ENCODE results near the gene ARL15.

ARL15 gene

DNA sequence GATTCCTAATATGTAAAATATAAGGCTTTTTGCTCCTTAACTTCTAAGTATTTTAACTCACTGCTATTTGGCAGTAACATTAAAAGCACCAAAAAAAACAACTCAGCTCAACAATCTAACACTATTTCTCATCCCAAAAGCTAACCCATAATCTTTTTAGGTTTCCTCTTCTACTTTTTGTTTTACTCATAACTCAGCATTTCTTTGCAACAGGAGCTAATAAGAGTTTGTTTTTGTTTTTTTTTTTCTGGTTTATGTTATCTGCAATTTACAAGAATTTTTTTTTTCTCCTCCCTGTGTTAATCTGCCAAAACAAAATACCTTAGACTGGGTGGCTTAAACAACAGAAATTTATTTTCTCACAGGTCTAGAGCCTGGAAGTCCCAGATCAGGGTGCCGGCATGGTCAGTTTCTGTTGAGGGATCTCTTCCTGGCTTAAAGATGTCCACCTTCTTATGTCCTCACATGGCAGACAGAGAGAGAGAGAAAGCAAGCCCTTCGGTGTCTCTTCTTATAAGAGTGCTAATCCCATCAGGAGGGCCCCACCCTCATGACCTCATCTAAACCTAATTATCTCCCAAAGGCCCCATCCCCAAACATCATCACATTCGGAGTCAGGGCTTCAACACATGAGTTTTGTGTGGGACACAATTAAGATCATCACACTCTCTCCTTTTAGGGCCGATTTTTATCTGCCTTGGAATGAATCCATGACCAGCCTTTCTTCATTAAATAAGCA, 31.2 kb downstream of the ARL15 start:
- no peaks in the 10 kb centered on the region for H3K9me3 ChIP-seq (ENCODE audit: insufficient read depth, low read depth, low read length)
- no peaks in the 10 kb centered on the region for H3K4me1 ChIP-seq (ENCODE audit: insufficient read depth, low read length)
- no peak overlapping the region for H3K9ac ChIP-seq (ENCODE audit: low read depth, low read length)
- H3K4me3 ChIP-seq (ENCODE audit: low read length), result no peak overlapping the region
- no peak overlapping the region for H3K27ac ChIP-seq (ENCODE audit: low read length)
- no peaks in the 10 kb centered on the region for H3K27me3 ChIP-seq (ENCODE audit: insufficient read depth, low read length)
- H3K36me3 ChIP-seq (ENCODE audit: insufficient read depth, low read depth, low read length), result no peaks in the 10 kb centered on the region

DNA sequence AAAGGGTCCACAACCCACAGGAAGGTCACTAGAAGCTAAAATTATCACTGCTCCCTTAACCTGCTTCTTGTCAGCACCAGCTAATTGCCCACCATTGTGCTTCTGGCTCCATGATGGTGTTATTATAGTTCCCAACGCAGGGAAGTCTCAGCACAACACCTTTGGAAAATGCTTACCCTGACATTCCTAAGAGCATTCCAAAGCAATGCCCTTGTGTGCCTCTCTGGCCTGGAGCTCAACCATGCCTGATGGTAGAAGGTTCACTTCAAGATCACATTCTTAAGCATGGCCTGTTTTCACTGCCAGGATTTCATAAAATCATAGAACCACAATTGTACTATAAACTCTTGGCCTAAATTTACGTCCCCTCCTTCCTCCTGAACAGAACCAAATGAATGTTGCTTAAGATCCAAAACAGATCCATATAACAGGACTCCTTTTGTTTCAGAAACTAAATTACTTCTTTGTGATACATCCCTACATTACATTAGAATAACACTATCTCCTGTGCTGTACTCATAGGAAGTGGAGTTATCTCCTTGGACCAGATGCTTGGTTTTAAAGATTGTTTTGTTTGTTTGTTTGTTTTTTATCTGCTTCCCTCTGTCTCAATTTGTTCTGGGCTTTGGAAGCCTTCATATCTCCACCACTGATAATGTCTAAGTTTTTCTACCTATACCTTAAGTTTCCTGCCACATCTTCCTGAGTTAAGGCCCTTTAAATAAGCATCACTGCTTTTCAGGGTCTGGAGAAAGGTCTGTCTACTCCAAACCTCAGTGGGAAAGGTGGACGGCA, 32.1 kb downstream of the ARL15 start:
- Histone ChIP-seq H3K27ac (ENCODE audit: low read length) (no peak overlapping the region), H3K27me3 (ENCODE audit: insufficient read depth, low read length) (no peaks in the 10 kb centered on the region), H3K36me3 (ENCODE audit: insufficient read depth, low read depth, low read length) (no peaks in the 10 kb centered on the region), H3K9me3 (ENCODE audit: insufficient read depth, low read depth, low read length) (no peaks in the 10 kb centered on the region), H3K9ac (ENCODE audit: low read depth, low read length) (no peak overlapping the region), H3K4me1 (ENCODE audit: insufficient read depth, low read length) (no peaks in the 10 kb centered on the region), H3K4me3 (ENCODE audit: low read length) (no peak overlapping the region)

DNA sequence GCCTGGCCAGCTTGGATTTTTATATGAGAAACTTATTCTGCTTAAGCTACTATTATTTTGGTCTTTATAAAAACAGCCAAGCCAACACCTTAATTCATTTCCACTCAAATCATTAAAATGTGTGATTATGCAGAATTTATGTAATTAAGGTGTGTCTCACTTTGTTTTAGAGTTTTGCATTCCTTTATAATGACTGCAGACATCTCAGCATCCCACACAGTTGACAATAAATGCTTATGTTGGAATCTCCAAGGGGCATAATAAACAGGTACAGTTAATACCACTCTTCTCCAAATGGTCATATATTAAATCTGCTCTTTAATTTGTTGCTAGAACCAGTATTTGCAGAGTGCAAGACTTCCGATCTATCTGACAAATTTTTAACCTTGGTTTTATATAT, 34.3 kb downstream of the ARL15 start:
- Histone ChIP-seq H3K27me3 (ENCODE audit: insufficient read depth, low read length) (no peaks in the 10 kb centered on the region), H3K4me3 (ENCODE audit: low read length) (no peak overlapping the region), H3K27ac (ENCODE audit: low read length) (no peak overlapping the region), H3K9ac (ENCODE audit: low read depth, low read length) (no peak overlapping the region), H3K36me3 (ENCODE audit: insufficient read depth, low read depth, low read length) (no peaks in the 10 kb centered on the region), H3K9me3 (ENCODE audit: insufficient read depth, low read depth, low read length) (no peaks in the 10 kb centered on the region), H3K4me1 (ENCODE audit: insufficient read depth, low read length) (no peaks in the 10 kb centered on the region)

DNA sequence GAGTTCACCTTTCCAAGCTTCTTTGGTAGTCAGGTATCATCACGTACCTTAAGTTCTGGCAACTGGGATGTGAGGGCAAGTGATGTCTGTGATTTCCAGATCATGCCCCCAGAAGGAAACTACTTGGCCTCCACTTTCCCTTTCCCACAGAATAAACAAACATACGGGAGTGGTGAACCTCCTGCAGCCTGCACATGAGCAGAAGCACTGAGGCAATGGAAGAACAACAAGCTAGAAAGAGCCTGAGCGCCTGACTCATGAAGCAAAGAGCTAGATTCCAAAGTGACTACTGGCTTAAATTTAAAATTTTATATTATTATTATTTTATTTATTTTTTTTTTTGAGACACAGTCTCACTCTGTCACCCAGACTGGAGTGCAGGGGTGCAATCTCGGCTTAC, 35.0 kb downstream of the ARL15 start:
- Histone ChIP-seq H3K4me1 (ENCODE audit: insufficient read depth, low read length) (no peaks in the 10 kb centered on the region), H3K36me3 (ENCODE audit: insufficient read depth, low read depth, low read length) (no peaks in the 10 kb centered on the region), H3K9me3 (ENCODE audit: insufficient read depth, low read depth, low read length) (no peaks in the 10 kb centered on the region), H3K27ac (ENCODE audit: low read length) (no peak overlapping the region), H3K4me3 (ENCODE audit: low read length) (no peak overlapping the region), H3K27me3 (ENCODE audit: insufficient read depth, low read length) (no peaks in the 10 kb centered on the region), H3K9ac (ENCODE audit: low read depth, low read length) (no peak overlapping the region)

DNA sequence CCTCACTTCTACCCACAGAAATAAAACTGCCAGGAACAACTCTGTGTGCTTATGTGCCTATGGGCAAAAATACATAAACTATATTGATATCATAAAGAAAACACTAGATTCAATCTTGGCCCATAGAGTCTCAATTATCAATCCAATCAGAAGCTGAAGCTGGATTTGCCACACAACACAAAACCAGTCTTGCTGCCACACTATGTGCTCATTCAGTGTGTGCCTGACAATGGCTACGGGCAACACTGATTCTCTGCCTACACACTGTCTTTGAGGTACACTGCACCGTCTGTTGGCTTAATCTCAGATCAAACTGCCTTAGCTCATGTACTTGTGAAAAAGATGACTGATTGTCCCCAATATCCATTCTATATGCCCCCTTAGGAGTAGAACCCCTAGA, 35.4 kb downstream of the ARL15 start:
- no peaks in the 10 kb centered on the region for H3K36me3 ChIP-seq (ENCODE audit: insufficient read depth, low read depth, low read length)
- no peaks in the 10 kb centered on the region for H3K27me3 ChIP-seq (ENCODE audit: insufficient read depth, low read length)
- no peaks in the 10 kb centered on the region for H3K4me1 ChIP-seq (ENCODE audit: insufficient read depth, low read length)
- H3K9ac ChIP-seq (ENCODE audit: low read depth, low read length), result no peak overlapping the region
- no peak overlapping the region for H3K4me3 ChIP-seq (ENCODE audit: low read length)
- H3K9me3 ChIP-seq (ENCODE audit: insufficient read depth, low read depth, low read length), result no peaks in the 10 kb centered on the region
- no peak overlapping the region for H3K27ac ChIP-seq (ENCODE audit: low read length)

DNA sequence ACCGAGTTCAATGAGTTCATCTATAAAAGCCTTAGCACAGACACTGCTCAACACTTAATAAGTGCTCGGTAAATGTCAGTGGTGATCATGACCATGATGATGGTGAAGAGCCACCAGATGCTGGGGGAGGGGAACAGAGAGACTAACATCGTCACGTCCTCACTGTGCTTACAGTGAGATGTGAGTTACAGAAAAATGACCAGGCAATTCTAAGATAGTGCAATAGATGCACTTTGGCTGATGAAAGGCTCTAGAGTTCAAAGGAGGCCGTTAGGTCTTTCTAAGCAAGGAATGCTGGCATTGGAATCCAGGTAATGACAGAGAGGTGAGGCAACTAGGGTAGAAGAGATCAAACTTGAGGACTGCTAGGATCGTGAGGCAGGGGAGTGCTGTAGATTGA, 36.7 kb downstream of the ARL15 start:
- Histone ChIP-seq H3K9me3 (ENCODE audit: insufficient read depth, low read depth, low read length) (no peaks in the 10 kb centered on the region), H3K4me1 (ENCODE audit: insufficient read depth, low read length) (no peaks in the 10 kb centered on the region), H3K36me3 (ENCODE audit: insufficient read depth, low read depth, low read length) (no peaks in the 10 kb centered on the region), H3K9ac (ENCODE audit: low read depth, low read length) (no peak overlapping the region), H3K27me3 (ENCODE audit: insufficient read depth, low read length) (no peaks in the 10 kb centered on the region), H3K4me3 (ENCODE audit: low read length) (no peak overlapping the region), H3K27ac (ENCODE audit: low read length) (no peak overlapping the region)

DNA sequence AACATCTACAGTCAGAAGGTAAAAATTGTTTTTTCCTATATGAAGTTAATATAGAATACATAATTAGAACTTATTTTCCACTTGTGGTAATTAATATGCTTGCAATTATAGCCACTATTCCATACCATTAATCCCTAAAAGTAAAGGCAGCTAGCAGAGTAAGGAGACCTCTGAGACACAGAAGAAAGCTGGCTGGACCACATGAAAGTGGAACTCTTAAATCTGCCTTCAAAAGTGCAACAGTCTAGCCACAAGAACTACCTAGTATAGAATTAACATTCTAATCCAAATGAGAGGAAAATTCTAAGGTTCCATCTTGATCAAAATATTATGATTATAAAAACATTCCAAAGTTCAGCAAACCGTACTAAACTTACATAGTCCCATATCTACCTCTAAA, 37.6 kb downstream of the ARL15 start:
- no peak overlapping the region for H3K4me3 ChIP-seq (ENCODE audit: low read length)
- H3K27ac ChIP-seq (ENCODE audit: low read length), result no peak overlapping the region
- H3K9ac ChIP-seq (ENCODE audit: low read depth, low read length), result no peak overlapping the region
- H3K9me3 ChIP-seq (ENCODE audit: insufficient read depth, low read depth, low read length), result no peaks in the 10 kb centered on the region
- no peaks in the 10 kb centered on the region for H3K27me3 ChIP-seq (ENCODE audit: insufficient read depth, low read length)
- no peaks in the 10 kb centered on the region for H3K4me1 ChIP-seq (ENCODE audit: insufficient read depth, low read length)
- no peaks in the 10 kb centered on the region for H3K36me3 ChIP-seq (ENCODE audit: insufficient read depth, low read depth, low read length)

DNA sequence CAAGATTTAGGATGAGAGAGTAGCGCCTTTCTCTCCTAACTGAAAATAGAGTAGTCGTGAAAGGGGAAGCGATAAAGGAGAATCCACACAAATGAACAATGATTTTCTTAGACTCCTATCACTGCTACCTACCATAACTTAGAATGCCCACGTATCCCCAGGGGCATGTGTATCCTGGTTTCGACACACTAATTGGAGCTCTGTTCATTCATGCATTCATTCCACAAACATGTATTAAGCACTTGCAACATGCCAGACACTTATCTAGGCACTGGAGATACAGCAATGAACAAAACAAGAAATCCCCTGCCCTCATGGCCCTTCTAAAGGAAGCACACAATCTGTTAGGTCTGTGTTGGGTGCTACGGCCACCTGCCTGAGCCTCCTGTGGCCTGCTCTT, 40.0 kb downstream of the ARL15 start:
- Histone ChIP-seq H3K9ac (ENCODE audit: low read depth, low read length) (no peak overlapping the region), H3K27ac (ENCODE audit: low read length) (no peak overlapping the region), H3K4me1 (ENCODE audit: insufficient read depth, low read length) (no peaks in the 10 kb centered on the region), H3K9me3 (ENCODE audit: insufficient read depth, low read depth, low read length) (no peaks in the 10 kb centered on the region), H3K27me3 (ENCODE audit: insufficient read depth, low read length) (no peaks in the 10 kb centered on the region), H3K4me3 (ENCODE audit: low read length) (no peak overlapping the region), H3K36me3 (ENCODE audit: insufficient read depth, low read depth, low read length) (no peaks in the 10 kb centered on the region)

DNA sequence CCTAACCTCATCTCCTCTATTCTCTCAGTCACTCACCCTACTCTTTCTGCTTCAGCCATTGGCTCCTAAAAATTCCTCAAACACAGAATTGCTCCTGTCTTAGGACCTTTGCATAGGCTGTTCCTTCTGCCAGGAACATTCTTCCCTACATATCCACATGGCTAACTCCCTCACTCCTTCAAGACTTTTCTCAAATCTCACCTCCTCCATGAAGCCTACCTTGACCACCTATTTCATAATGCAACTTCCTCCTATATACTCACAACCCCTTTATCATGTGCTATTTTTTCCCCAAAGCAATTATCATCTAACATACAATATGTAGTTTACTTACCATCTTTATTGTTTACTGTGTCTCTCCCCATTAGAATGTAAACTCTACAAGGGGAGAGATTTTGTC, 45.8 kb downstream of the ARL15 start:
- H3K27me3 ChIP-seq (ENCODE audit: insufficient read depth, low read length), result no peaks in the 10 kb centered on the region
- no peak overlapping the region for H3K4me3 ChIP-seq (ENCODE audit: low read length)
- H3K27ac ChIP-seq (ENCODE audit: low read length), result no peak overlapping the region
- H3K9ac ChIP-seq (ENCODE audit: low read depth, low read length), result no peak overlapping the region
- H3K9me3 ChIP-seq (ENCODE audit: insufficient read depth, low read depth, low read length), result no peaks in the 10 kb centered on the region
- no peaks in the 10 kb centered on the region for H3K36me3 ChIP-seq (ENCODE audit: insufficient read depth, low read depth, low read length)
- peaks cover 5% of the 10 kb centered on the region; the same call in 1 of the 2 replicates for H3K4me1 ChIP-seq (ENCODE audit: insufficient read depth, low read length)

DNA sequence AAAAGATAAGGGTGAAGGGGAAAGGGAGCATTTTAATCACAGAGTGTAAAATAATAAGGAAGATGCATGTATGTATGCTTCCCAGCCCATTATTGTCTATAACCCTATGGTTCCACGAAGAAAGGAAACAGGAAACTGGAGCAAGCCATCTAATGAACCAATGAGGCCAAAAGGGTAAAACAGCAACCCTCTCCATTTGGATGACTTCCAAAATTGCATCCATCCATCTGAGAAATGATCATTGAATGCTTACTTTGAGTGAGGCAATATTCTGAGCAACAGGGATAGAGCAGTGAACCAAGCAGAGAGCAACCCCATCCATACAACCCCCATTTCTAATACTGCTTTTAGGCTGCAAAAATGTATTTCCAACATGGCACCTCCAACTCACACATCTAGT, 46.9 kb downstream of the ARL15 start:
- Histone ChIP-seq H3K27ac (ENCODE audit: low read length) (no peak overlapping the region), H3K4me3 (ENCODE audit: low read length) (no peak overlapping the region), H3K9ac (ENCODE audit: low read depth, low read length) (no peak overlapping the region), H3K36me3 (ENCODE audit: insufficient read depth, low read depth, low read length) (no peaks in the 10 kb centered on the region), H3K9me3 (ENCODE audit: insufficient read depth, low read depth, low read length) (no peaks in the 10 kb centered on the region), H3K27me3 (ENCODE audit: insufficient read depth, low read length) (no peaks in the 10 kb centered on the region), H3K4me1 (ENCODE audit: insufficient read depth, low read length) (peaks cover 5% of the 10 kb centered on the region; the same call in 1 of the 2 replicates)

DNA sequence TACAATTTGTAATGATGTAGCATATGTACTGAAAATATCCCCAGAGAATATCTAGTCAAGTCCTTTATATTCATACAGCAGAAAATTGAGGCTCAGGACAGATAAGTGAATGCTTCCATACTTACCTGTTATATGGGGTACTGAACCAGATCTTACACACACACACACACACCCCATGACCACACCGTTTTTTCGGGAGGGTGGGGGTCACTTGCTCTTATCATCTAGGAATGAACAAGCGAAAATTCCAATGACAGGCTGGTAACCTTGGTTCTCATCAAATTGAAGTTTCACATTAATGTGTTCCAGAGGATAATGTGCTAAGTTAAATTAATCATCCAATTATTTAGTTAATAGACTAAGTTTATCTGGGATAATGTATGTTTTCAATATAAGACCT, 48.8 kb downstream of the ARL15 start:
- H3K36me3 ChIP-seq (ENCODE audit: insufficient read depth, low read depth, low read length), result no peaks in the 10 kb centered on the region
- peaks cover 5% of the 10 kb centered on the region; the same call in 1 of the 2 replicates for H3K4me1 ChIP-seq (ENCODE audit: insufficient read depth, low read length)
- no peak overlapping the region for H3K27ac ChIP-seq (ENCODE audit: low read length)
- no peaks in the 10 kb centered on the region for H3K27me3 ChIP-seq (ENCODE audit: insufficient read depth, low read length)
- H3K9me3 ChIP-seq (ENCODE audit: insufficient read depth, low read depth, low read length), result no peaks in the 10 kb centered on the region
- no peak overlapping the region for H3K4me3 ChIP-seq (ENCODE audit: low read length)
- no peak overlapping the region for H3K9ac ChIP-seq (ENCODE audit: low read depth, low read length)

DNA sequence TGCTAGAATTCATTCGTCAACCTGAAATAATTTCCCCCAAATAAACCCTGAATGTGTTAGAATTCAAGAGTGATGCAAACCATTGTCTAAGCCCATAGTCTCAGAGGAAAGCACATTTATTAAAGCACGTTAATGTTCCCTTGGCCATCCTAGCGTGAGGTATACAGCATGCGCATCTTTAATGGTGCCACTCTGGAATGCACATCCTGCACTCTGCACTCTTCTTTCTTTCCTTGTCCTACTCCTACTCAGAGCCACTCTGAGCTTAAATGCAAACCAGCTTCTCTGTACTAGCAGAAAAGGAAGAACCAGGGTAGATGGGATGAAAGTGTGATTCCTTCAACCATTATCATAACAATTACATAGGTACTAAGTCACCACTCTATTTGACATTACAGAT, 50.4 kb downstream of the ARL15 start:
- Histone ChIP-seq H3K36me3 (ENCODE audit: insufficient read depth, low read depth, low read length) (no peaks in the 10 kb centered on the region), H3K4me1 (ENCODE audit: insufficient read depth, low read length) (peaks cover 5% of the 10 kb centered on the region; the same call in 1 of the 2 replicates), H3K27me3 (ENCODE audit: insufficient read depth, low read length) (no peaks in the 10 kb centered on the region), H3K27ac (ENCODE audit: low read length) (no peak overlapping the region), H3K4me3 (ENCODE audit: low read length) (no peak overlapping the region), H3K9me3 (ENCODE audit: insufficient read depth, low read depth, low read length) (no peaks in the 10 kb centered on the region), H3K9ac (ENCODE audit: low read depth, low read length) (no peak overlapping the region)

Measured in iPS-20b (cell line).